GM21528 (cell line): ENCODE measurements around the gene ABCA10.
"Not testable (repeated sequence)": the region's sequence is repeated elsewhere in the genome, so short reads cannot be mapped to it uniquely, and the experiment has no call there.

Source experiments
- ATAC-seq: cut with Tn5 transposase; IDR thresholded peaks from one replicate; pipeline ENCODE4 v1.9.1; 2021; ENCODE audit warnings: mild to moderate bottlenecking, moderate library complexity; ENCODE audit not compliant: unreplicated experiment, low FRiP score

Gene ABCA10

GRCh38 chr17:69228018-69228417, 606 bp downstream of the ABCA10 start:
- no peak for ATAC-seq

GRCh38 chr17:69227541-69227940, 1.1 kb downstream of the ABCA10 start:
- no peak for ATAC-seq

GRCh38 chr17:69223809-69224208, 4.8 kb downstream of the ABCA10 start:
- ATAC-seq, result peak; percentile 97

GRCh38 chr17:69222707-69223258, 5.8 kb downstream of the ABCA10 start:
- ATAC-seq, result no peak

GRCh38 chr17:69220098-69220497, 8.5 kb downstream of the ABCA10 start:
- ATAC-seq, result no peak

GRCh38 chr17:69218986-69219385, 9.6 kb downstream of the ABCA10 start:
- no peak for ATAC-seq

- ATAC-seq, result no peak
Measured at GRCh38 chr17:69213059-69213813, 15.4 kb downstream of the ABCA10 start.

GRCh38 chr17:69208640-69209039, 20.0 kb downstream of the ABCA10 start:
- ATAC-seq, result no peak

GRCh38 chr17:69207151-69207550, 21.5 kb downstream of the ABCA10 start:
- no peak for ATAC-seq

- no peak for ATAC-seq
Measured at GRCh38 chr17:69198238-69198637, 30.4 kb downstream of the ABCA10 start.

- ATAC-seq, result not testable (repeated sequence)
Measured at GRCh38 chr17:69196105-69196653, 32.4 kb downstream of the ABCA10 start.

- ATAC-seq, result no peak
Measured at GRCh38 chr17:69192754-69193153, 35.9 kb downstream of the ABCA10 start.

GRCh38 chr17:69188796-69189195, 39.8 kb downstream of the ABCA10 start:
- no peak for ATAC-seq

GRCh38 chr17:69188064-69188463, 40.6 kb downstream of the ABCA10 start:
- no peak for ATAC-seq

- no peak for ATAC-seq
Measured at GRCh38 chr17:69187294-69187693, 41.3 kb downstream of the ABCA10 start.

- ATAC-seq, result no peak
Measured at GRCh38 chr17:69179227-69179952, 49.2 kb downstream of the ABCA10 start.

- ATAC-seq, result no peak
Measured at GRCh38 chr17:69176457-69176795, 52.2 kb downstream of the ABCA10 start.

- ATAC-seq, result no peak
Measured at GRCh38 chr17:69175625-69176456, 52.8 kb downstream of the ABCA10 start.

GRCh38 chr17:69175262-69175624, 53.4 kb downstream of the ABCA10 start:
- no peak for ATAC-seq

GRCh38 chr17:69173118-69173517, 55.5 kb downstream of the ABCA10 start:
- no peak for ATAC-seq

- no peak for ATAC-seq
Measured at GRCh38 chr17:69170377-69170776, 58.2 kb downstream of the ABCA10 start.
